HCT116 (cell line): ENCODE results near the gene RASAL2. TPM values are rescaled to one million over a fixed set of nuclear protein-coding genes. Genes with fewer than 3 reads are reported as not detected.

Experiments
- ATAC-seq: fragments of 200-7000 bp; cut with Tn5 transposase; 2 replicates; pipeline ENCODE4 v1.9.1; 2020; ENCODE audit warnings: mild to moderate bottlenecking, moderate library complexity
- BruUV-seq: library from RNA; stranded (reverse); fragments of 400-500 nt; replicated peaks from 2 replicates; lab custom pipeline; 2021; lab: Mats Ljungman, UMichigan
- CTCF ChIA-PET: fragments of 300-600 bp; sonication (Branson Sonifier 250); formaldehyde crosslinking; loops from one replicate; lab custom pipeline; 2021; ENCODE audit warnings: antibody characterized with exemption; lab: Charles Lee
- POLR2A ChIA-PET: fragments of 300-600, 350-600 bp; sonication (Branson Sonifier 250); formaldehyde crosslinking; loops from one replicate; lab custom pipeline; 2021; ENCODE audit warnings: antibody characterized with exemption; lab: Charles Lee
- RAD21 ChIA-PET, 2 experiments: fragments of 300-600 bp; sonication (Branson Sonifier 250); formaldehyde crosslinking; loops; one replicate each; lab custom pipeline; 2023; ENCODE audit warnings: low total read pairs in 2 of 2; ENCODE audit not compliant: uncharacterized antibody in 2 of 2, unreplicated experiment in 2 of 2, low non-redundant PET in 1 of 2; lab: Charles Lee
- DNase-seq: peaks from one replicate; pipeline ENCODE4 v3.0.0-alpha.2; 2010; ENCODE audit warnings: low read depth, low spot score
- H2AFZ ChIP-seq: fragments of 200-600 bp; shearing (Covaris generic), sonication (generic); 2 replicates; pipeline ENCODE4 v1.6.1; 2017; ENCODE audit warnings: low read depth, mixed run types, mixed read lengths, antibody characterized with exemption, low read length; ENCODE audit not compliant: poor library complexity, severe bottlenecking
- H3K27ac ChIP-seq: 2 replicates; pipeline ENCODE4 v1.5.1; 2012; ENCODE audit warnings: low read depth, low read length
- H3K27me3 ChIP-seq: fragments of 200-600 bp; sonication (generic); 2 replicates; pipeline ENCODE4 v1.6.1; 2016; ENCODE audit warnings: mixed run types, low read length, mixed read lengths; ENCODE audit not compliant: insufficient read depth
- H3K36me3 ChIP-seq, 2 experiments: fragments of 200-500 bp in 1 of 2; fragments of 200-600 bp in 1 of 2; sonication (Bioruptor generic) in 1 of 2; sonication (generic) in 1 of 2; 2 replicates each; pipeline versions ENCODE4 v1.5.1 to v1.6.1; 2014 to 2016; ENCODE audit warnings: low read length in 2 of 2, inconsistent platforms in 1 of 2, mixed read lengths in 1 of 2, mixed run types in 1 of 2; ENCODE audit not compliant: insufficient read depth in 2 of 2, control insufficient read depth in 1 of 2
- H3K4me1 ChIP-seq, 2 experiments: fragments of 200-600 bp in 1 of 2; sonication (generic) in 1 of 2; 2 replicates each; pipeline versions ENCODE4 v1.5.1 to v1.6.1; 2012 to 2017; ENCODE audit warnings: low read length in 2 of 2, inconsistent platforms in 1 of 2, mild to moderate bottlenecking in 1 of 2, mixed read lengths in 1 of 2, mixed run types in 1 of 2, moderate library complexity in 1 of 2; ENCODE audit not compliant: insufficient read depth in 2 of 2, control insufficient read depth in 1 of 2
- H3K4me2 ChIP-seq: fragments of 200-600 bp; sonication (generic); 2 replicates; pipeline ENCODE4 v1.6.1; 2017; ENCODE audit warnings: mixed run types, low read length, mixed read lengths
- H3K4me3 ChIP-seq, 2 experiments: fragments of 200-600 bp in 1 of 2; sonication (generic) in 1 of 2; replicated peaks in 1 of 2; 2 replicates each; pipeline ENCODE4 v1.5.1; 2011 to 2016; ENCODE audit warnings: low read length in 2 of 2, control low read depth in 1 of 2, low read depth in 1 of 2, mild to moderate bottlenecking in 1 of 2, mixed read lengths in 1 of 2, mixed run types in 1 of 2
- H3K79me2 ChIP-seq: fragments of 200-600 bp; sonication (generic); 2 replicates; pipeline ENCODE4 v1.6.1; 2017; ENCODE audit warnings: mild to moderate bottlenecking, mixed run types, low read length, moderate library complexity, mixed read lengths; ENCODE audit not compliant: insufficient read depth
- H3K9ac ChIP-seq: fragments of 200-600 bp; sonication (generic); 2 replicates; pipeline ENCODE4 v1.6.1; 2016; ENCODE audit warnings: low read length, mixed read lengths
- H3K9me2 ChIP-seq: fragments of 200-600 bp; sonication (generic), shearing (Covaris generic); 2 replicates; pipeline ENCODE4 v1.6.1; 2017; ENCODE audit warnings: mixed run types, mild to moderate bottlenecking, moderate library complexity; ENCODE audit not compliant: insufficient read depth
- H3K9me3 ChIP-seq, 2 experiments: fragments of 200-500 bp in 1 of 2; fragments of 200-600 bp in 1 of 2; sonication (Bioruptor generic) in 1 of 2; sonication (generic) in 1 of 2; 2 replicates each; pipeline ENCODE4 v1.6.1; 2014 to 2017; ENCODE audit warnings: low read length in 2 of 2, mixed read lengths in 2 of 2, inconsistent platforms in 1 of 2, low read depth in 1 of 2, mild to moderate bottlenecking in 1 of 2, mixed run types in 1 of 2, moderate library complexity in 1 of 2; ENCODE audit not compliant: control insufficient read depth in 1 of 2, insufficient read depth in 1 of 2
- H4K20me1 ChIP-seq: fragments of 200-600 bp; sonication (generic), shearing (Covaris generic); 2 replicates; pipeline ENCODE4 v1.6.1; 2017; ENCODE audit warnings: mixed run types, mild to moderate bottlenecking, moderate library complexity; ENCODE audit not compliant: insufficient read depth
- CBX3 ChIP-seq: IDR thresholded peaks from 2 replicates; pipeline ENCODE4 v1.6.1; 2012; ENCODE audit warnings: low read depth
- EZH2phosphoT487 ChIP-seq: fragments of 200-600 bp; IDR thresholded peaks from 2 replicates; pipeline ENCODE4 v1.6.1; 2018; ENCODE audit warnings: antibody characterized with exemption, borderline replicate concordance
- FOSL1 ChIP-seq: IDR thresholded peaks from 2 replicates; pipeline ENCODE4 v1.6.1; 2012; ENCODE audit warnings: low read depth
- JUND ChIP-seq: IDR thresholded peaks from 2 replicates; pipeline ENCODE4 v1.6.1; 2012
- POLR2A ChIP-seq: IDR thresholded peaks from 2 replicates; pipeline ENCODE4 v1.7.0; 2011; ENCODE audit warnings: borderline replicate concordance; ENCODE audit not compliant: insufficient read depth, insufficient read length; ENCODE audit errors: extremely low read depth
- POLR2AphosphoS5 ChIP-seq: IDR thresholded peaks from 2 replicates; pipeline ENCODE4 v1.6.1; 2011; ENCODE audit warnings: mild to moderate bottlenecking, low read depth, low read length, moderate library complexity
- SIN3A ChIP-seq: IDR thresholded peaks from 2 replicates; pipeline ENCODE4 v1.6.1; 2012; ENCODE audit warnings: low read depth
- SP1 ChIP-seq: IDR thresholded peaks from 2 replicates; pipeline ENCODE4 v1.6.1; 2012; ENCODE audit warnings: low read depth
- SRF ChIP-seq: IDR thresholded peaks from 2 replicates; pipeline ENCODE4 v1.6.1; 2012; ENCODE audit warnings: low read depth
- TCF7L2 ChIP-seq: IDR thresholded peaks from 2 replicates; pipeline ENCODE4 v1.7.0; 2011; ENCODE audit warnings: borderline replicate concordance, inconsistent platforms; ENCODE audit not compliant: insufficient read depth, insufficient read length; ENCODE audit errors: extremely low read depth
- ZBTB33 ChIP-seq: IDR thresholded peaks from 2 replicates; pipeline ENCODE4 v1.6.1; 2011; ENCODE audit warnings: mild to moderate bottlenecking, low read length, moderate library complexity; ENCODE audit not compliant: insufficient replicate concordance; ENCODE audit errors: extremely low read depth
- ZFX ChIP-seq: fragments of 450-650 bp; IDR thresholded peaks from 2 replicates; pipeline ENCODE4 v1.6.1; 2017
- intact Hi-C: fragments of 100-400 bp; cut with micrococcal nuclease; formaldehyde crosslinking; loops from 2 replicates; pipeline ENCODE4 v1.10.0; 2022
- total RNA-seq: library from RNA; stranded (reverse); gene quantifications from one replicate; pipeline ENCODE4 v1.2.1, GENCODE V29; 2021; ENCODE audit not compliant: unreplicated experiment
- TF ChIP-seq, protein P1 (sequence below): IDR thresholded peaks from 2 replicates; pipeline ENCODE4 v1.6.1; 2012
- TF ChIP-seq, protein P2 (sequence below): IDR thresholded peaks from 2 replicates; pipeline ENCODE4 v1.6.1; 2012

The RASAL2 gene
- total RNA-seq, 1 experiment from 2014 or later, result 11.7 TPM

- no peaks in the 10 kb centered on the region for H3K27me3 ChIP-seq
- no peaks in the 10 kb centered on the region for H3K9me3 ChIP-seq
- no TSS peak for BruUV-seq
- no peaks in the 10 kb centered on the region for H3K36me3 ChIP-seq
- no peaks in the 10 kb centered on the region for H3K9me2 ChIP-seq
- H3K79me2 ChIP-seq, result no peaks in the 10 kb centered on the region
- ChIA-PET RAD21 (no interaction called here), CTCF (interaction anchor here (1.9 kb wide), 1 partner anchor 15 kb away, joined by 9 read pairs; no protein-coding TSS in a partner anchor), POLR2A (no interaction called here)
- no peak overlapping the region for H3K4me3 ChIP-seq
- DNase-seq (no peak), ATAC-seq (no peak)
- no peak for TF ChIP-seq FOSL1
- TF ChIP-seq, protein P1, sequence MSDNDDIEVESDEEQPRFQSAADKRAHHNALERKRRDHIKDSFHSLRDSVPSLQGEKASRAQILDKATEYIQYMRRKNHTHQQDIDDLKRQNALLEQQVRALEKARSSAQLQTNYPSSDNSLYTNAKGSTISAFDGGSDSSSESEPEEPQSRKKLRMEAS, result no peak
- no peak for TF ChIP-seq POLR2AphosphoS5
- TF ChIP-seq, protein P2, sequence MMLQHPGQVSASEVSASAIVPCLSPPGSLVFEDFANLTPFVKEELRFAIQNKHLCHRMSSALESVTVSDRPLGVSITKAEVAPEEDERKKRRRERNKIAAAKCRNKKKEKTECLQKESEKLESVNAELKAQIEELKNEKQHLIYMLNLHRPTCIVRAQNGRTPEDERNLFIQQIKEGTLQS, result no peak
- no peak for TF ChIP-seq POLR2A
- no peak for TF ChIP-seq CBX3
- TF ChIP-seq JUND, result no peak
- no peak for TF ChIP-seq SP1
- TF ChIP-seq SRF, result no peak
- TF ChIP-seq TCF7L2, result no peak
- TF ChIP-seq ZFX, result no peak
- no peak for TF ChIP-seq SIN3A
- TF ChIP-seq ZBTB33, result no peak
- no peak for TF ChIP-seq EZH2phosphoT487
- H3K4me2 ChIP-seq, result no peak overlapping the region
- no peaks in the 10 kb centered on the region for H3K4me1 ChIP-seq
- no peaks in the 10 kb centered on the region for H4K20me1 ChIP-seq
- H3K27ac ChIP-seq, result no peak overlapping the region
- no peak overlapping the region for H3K9ac ChIP-seq
- intact Hi-C loops, result no loop called here
- H2AFZ ChIP-seq, result no peak overlapping the region
Measured at GRCh38 chr1:178046591-178047270, 47.2 kb upstream of the RASAL2 start.
